CD14-positive monocyte (primary cell): ENCODE measurements around the gene MBD2. TPM values are rescaled to one million over a fixed set of nuclear protein-coding genes. Genes with fewer than 3 reads are reported as not detected.

Experiments used
- DNase-seq, 3 donors: peaks; one replicate each; pipeline ENCODE4 v3.0.0-alpha.2; 2011 to 2022
- H2AFZ ChIP-seq: 2 replicates; pipeline ENCODE4 v1.6.0; 2012; ENCODE audit warnings: mild to moderate bottlenecking, low read depth, low read length, inconsistent platforms; ENCODE audit not compliant: insufficient read depth, poor library complexity, severe bottlenecking
- H3K27ac ChIP-seq, 2 donors: 1 replicate in 1 of 2; 2 replicates in 1 of 2; pipeline ENCODE4 v1.5.1; 2012 to 2013; ENCODE audit warnings: low read length in 2 of 2, control low read depth in 1 of 2, inconsistent platforms in 1 of 2, low read depth in 1 of 2, mild to moderate bottlenecking in 1 of 2
- H3K27me3 ChIP-seq, 2 donors: one replicate each; pipeline versions ENCODE4 v1.6.0 to v1.6.1; 2011 to 2013; ENCODE audit warnings: low read length in 2 of 2; ENCODE audit not compliant: control insufficient read depth in 2 of 2, insufficient read depth in 2 of 2
- H3K36me3 ChIP-seq, 2 donors: replicated peaks in 1 of 2; 1 replicate in 1 of 2; 2 replicates in 1 of 2; pipeline versions ENCODE4 v1.5.1 to v1.6.1; 2012 to 2013; ENCODE audit warnings: low read length in 2 of 2, control low read depth in 1 of 2, inconsistent platforms in 1 of 2, mild to moderate bottlenecking in 1 of 2; ENCODE audit not compliant: insufficient read depth in 2 of 2, control insufficient read depth in 1 of 2
- H3K4me1 ChIP-seq, 2 donors: 1 replicate in 1 of 2; 2 replicates in 1 of 2; pipeline versions ENCODE4 v1.5.1 to v1.6.1; 2012 to 2013; ENCODE audit warnings: low read length in 2 of 2, control low read depth in 1 of 2, inconsistent platforms in 1 of 2, mild to moderate bottlenecking in 1 of 2, moderate library complexity in 1 of 2; ENCODE audit not compliant: insufficient read depth in 2 of 2, control insufficient read depth in 1 of 2
- H3K4me2 ChIP-seq: replicated peaks from 2 replicates; pipeline ENCODE3; 2012; ENCODE audit warnings: low read length, moderate library complexity, mild to moderate bottlenecking; ENCODE audit not compliant: poor library complexity, severe bottlenecking; ENCODE audit errors: extremely low read depth
- H3K4me3 ChIP-seq, 3 experiments: fragments of 200-600 bp in 1 of 3; sonication (generic) in 1 of 3; replicated peaks in 1 of 3; 1 replicate in 2 of 3; 2 replicates in 1 of 3; pipeline ENCODE4 v1.5.1; 2011 to 2013; ENCODE audit warnings: low read length in 3 of 3, mild to moderate bottlenecking in 3 of 3, control low read depth in 2 of 3, low read depth in 2 of 3, inconsistent platforms in 1 of 3, moderate library complexity in 1 of 3
- H3K79me2 ChIP-seq: 2 replicates; pipeline ENCODE4 v1.6.0; 2012; ENCODE audit warnings: mild to moderate bottlenecking, control low read depth, inconsistent platforms, low read length, moderate library complexity; ENCODE audit not compliant: insufficient read depth
- H3K9ac ChIP-seq: 2 replicates; pipeline ENCODE4 v1.6.0; 2017; ENCODE audit warnings: low read length, mild to moderate bottlenecking; ENCODE audit not compliant: insufficient read depth, poor library complexity, severe bottlenecking
- H3K9me3 ChIP-seq, 2 donors: replicated peaks in 1 of 2; 1 replicate in 1 of 2; 2 replicates in 1 of 2; pipeline versions ENCODE4 v1.5.1 to v1.6.1; 2012 to 2013; ENCODE audit warnings: low read length in 2 of 2, control low read depth in 1 of 2; ENCODE audit not compliant: control insufficient read depth in 1 of 2, insufficient read depth in 1 of 2
- H4K20me1 ChIP-seq: 2 replicates; pipeline ENCODE4 v1.6.0; 2012; ENCODE audit warnings: mild to moderate bottlenecking, low read length, control low read depth, moderate library complexity; ENCODE audit not compliant: insufficient read depth
- H3K27ac Mint-ChIP-seq, 7 donors: one replicate each; pipeline ENCODE4 v1.8.0; 2020; ENCODE audit warnings: mild to moderate bottlenecking in 7 of 7, mixed read lengths in 7 of 7, moderate library complexity in 6 of 7, inconsistent platforms in 2 of 7
- H3K27me3 Mint-ChIP-seq, 3 donors: one replicate each; pipeline ENCODE4 v1.8.0; 2021 to 2022; ENCODE audit warnings: low read depth in 3 of 3, mild to moderate bottlenecking in 3 of 3, mixed read lengths in 3 of 3, moderate library complexity in 3 of 3, inconsistent platforms in 1 of 3
- H3K36me3 Mint-ChIP-seq, 2 donors: one replicate each; pipeline ENCODE4 v1.8.0; 2020; ENCODE audit warnings: mixed read lengths in 2 of 2, inconsistent platforms in 1 of 2, mild to moderate bottlenecking in 1 of 2
- H3K4me1 Mint-ChIP-seq: one replicate; pipeline ENCODE4 v1.8.0; 2020; ENCODE audit warnings: mild to moderate bottlenecking, mixed read lengths
- H3K4me3 Mint-ChIP-seq, 2 donors: one replicate each; pipeline ENCODE4 v1.8.0; 2020; ENCODE audit warnings: mild to moderate bottlenecking in 2 of 2, mixed read lengths in 2 of 2, moderate library complexity in 1 of 2
- H3K9me3 Mint-ChIP-seq, 7 donors: one replicate each; pipeline ENCODE4 v1.8.0; 2020 to 2022; ENCODE audit warnings: mixed read lengths in 7 of 7, mild to moderate bottlenecking in 6 of 7, moderate library complexity in 6 of 7, inconsistent platforms in 2 of 7
- CTCF ChIP-seq: fragments of 200-600 bp; IDR thresholded peaks from one replicate; pipeline ENCODE4 v1.8.0; 2022; ENCODE audit warnings: antibody characterized with exemption, mild to moderate bottlenecking
- WGBS: methylation state at CpG from one replicate; pipeline ENCODE4 v1.1.5; 2013; ENCODE audit warnings: missing lambda C conversion rate; ENCODE audit not compliant: insufficient coverage; 5-methylcytosine and 5-hydroxymethylcytosine counted together
- intact Hi-C, 2 donors: fragments of 100-400 bp; cut with micrococcal nuclease; formaldehyde crosslinking; loops; one replicate each; pipeline versions ENCODE4 v1.15.0 to v1.15.1; 2023
- polyA plus RNA-seq, 3 donors: library from polyadenylated mRNA; depleted of rRNA in 1 of 3; unstranded in 2 of 3; stranded (reverse) in 1 of 3; fragments of 300-500 nt in 2 of 3; fragments of >200 nt in 1 of 3; fragmentation: Illumina TruSeq in 2 of 3; gene quantifications; 1 replicate in 2 of 3; 2 replicates in 1 of 3; pipeline ENCODE4 v1.2.3, GENCODE V29; 2012 to 2021

MBD2 gene
- polyA plus RNA-seq, 3 donors = 11.6 to 64.9 (median 25.2) TPM

- no peak overlapping the region for H3K4me2 ChIP-seq
- no peak overlapping the region for H2AFZ ChIP-seq
- H4K20me1 ChIP-seq = no peaks in the 10 kb centered on the region
- no peaks in the 10 kb centered on the region for H3K27me3 ChIP-seq
- H3K9me3 ChIP-seq = no peaks in the 10 kb centered on the region
- H3K4me3 Mint-ChIP-seq = no peak overlapping the region
- intact Hi-C loops = no loop called here
- no peak for TF ChIP-seq CTCF
- H3K36me3 Mint-ChIP-seq = no peaks in the 10 kb centered on the region
- H3K79me2 ChIP-seq = no peaks in the 10 kb centered on the region
- DNase-seq = no peak
- H3K4me3 ChIP-seq = no peak overlapping the region
- H3K27ac Mint-ChIP-seq = no peak overlapping the region
- peaks cover 0 to 3% (median 0%) of the 10 kb centered on the region in 3 donors for H3K27me3 Mint-ChIP-seq
- no peaks in the 10 kb centered on the region for H3K4me1 ChIP-seq
- no peak overlapping the region for H3K27ac ChIP-seq
- H3K9me3 Mint-ChIP-seq = peaks cover 0 to 2% (median 0%) of the 10 kb centered on the region in 7 donors
- H3K4me1 Mint-ChIP-seq = peaks cover 2% of the 10 kb centered on the region
- H3K36me3 ChIP-seq = no peaks in the 10 kb centered on the region
- H3K9ac ChIP-seq = no peak overlapping the region
Observed at GRCh38 chr18:54130177-54130576, 94.3 kb downstream of the MBD2 start.

DNA sequence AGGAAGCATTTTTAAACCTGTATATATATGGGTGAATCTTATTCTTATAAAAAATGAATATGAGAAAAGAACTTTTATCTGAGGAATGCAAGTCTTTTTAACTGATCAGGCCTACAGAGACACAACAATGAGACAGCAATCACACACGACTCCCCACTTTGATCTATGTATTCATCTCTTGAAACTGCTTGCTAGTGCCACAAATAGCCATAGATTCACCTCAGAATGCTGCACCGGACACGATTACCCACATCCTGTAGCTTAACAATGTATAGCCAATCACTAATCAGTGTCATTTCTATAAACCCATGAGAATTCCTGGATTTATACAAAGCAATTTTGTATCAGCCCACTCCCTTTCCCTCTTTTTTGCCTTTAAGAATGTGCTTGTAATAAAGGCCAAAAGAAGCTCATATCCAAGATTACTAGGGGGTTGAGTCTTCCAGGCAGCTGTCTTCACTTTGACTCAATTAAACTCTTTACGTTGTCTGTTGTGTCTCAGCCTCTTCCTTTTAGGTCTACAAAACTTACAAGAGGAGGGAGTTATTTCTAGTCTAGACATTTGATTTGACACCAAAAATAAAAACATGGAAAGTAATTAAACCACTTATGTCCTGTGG lies 94.9 kb downstream of the MBD2 start:
- Mint-ChIP-seq H3K4me3 (no peak overlapping the region), H3K27me3 (peaks cover 0 to 3% (median 0%) of the 10 kb centered on the region in 3 donors), H3K36me3 (no peaks in the 10 kb centered on the region), H3K9me3 (peaks cover 0 to under 1% (median 0%) of the 10 kb centered on the region in 7 donors), H3K4me1 (peaks cover 2% of the 10 kb centered on the region), H3K27ac (no peak overlapping the region)
- DNase-seq = no peak
- Histone ChIP-seq H3K4me3 (no peak overlapping the region), H3K9me3 (no peaks in the 10 kb centered on the region), H2AFZ (no peak overlapping the region), H3K4me2 (no peak overlapping the region), H3K9ac (no peak overlapping the region), H3K4me1 (no peaks in the 10 kb centered on the region), H3K36me3 (no peaks in the 10 kb centered on the region), H3K27me3 (no peaks in the 10 kb centered on the region), H3K79me2 (no peaks in the 10 kb centered on the region), H4K20me1 (no peaks in the 10 kb centered on the region), H3K27ac (no peak overlapping the region)
- intact Hi-C loops = no loop called here
- TF ChIP-seq CTCF = no peak
- WGBS = 94% methylated on average over 2 of the region's 4 CpGs
